Muscle of leg (tissue), 16 donors: ENCODE measurements around the gene DRD1. TPM values are rescaled to one million over a fixed set of nuclear protein-coding genes. Genes with fewer than 3 reads are reported as not detected.

ENCODE experiments used
- DNase-seq: peaks from one replicate; pipeline ENCODE4 v3.0.0; 2013
- H3K27ac ChIP-seq: one replicate; pipeline ENCODE4 v1.5.1; 2013; ENCODE audit warnings: mild to moderate bottlenecking, low read length, control low read depth
- H3K27me3 ChIP-seq: one replicate; pipeline ENCODE4 v1.6.1; 2013; ENCODE audit warnings: low read length; ENCODE audit not compliant: control insufficient read depth, insufficient read depth
- H3K36me3 ChIP-seq: one replicate; pipeline ENCODE4 v1.6.1; 2013; ENCODE audit warnings: low read length; ENCODE audit not compliant: control insufficient read depth, insufficient read depth
- H3K4me1 ChIP-seq: one replicate; pipeline ENCODE4 v1.6.1; 2013; ENCODE audit warnings: low read length; ENCODE audit not compliant: control insufficient read depth, insufficient read depth
- H3K4me3 ChIP-seq: one replicate; pipeline ENCODE4 v1.5.1; 2013; ENCODE audit warnings: low read length, control low read depth
- H3K9me3 ChIP-seq: replicated peaks from 2 replicates; pipeline ENCODE4 v1.6.1; 2013; ENCODE audit warnings: low read depth, low read length; ENCODE audit not compliant: control insufficient read depth
- WGBS: methylation state at CpG from one replicate; pipeline ENCODE4 v1.1.5; 2013; ENCODE audit warnings: missing lambda C conversion rate; ENCODE audit not compliant: insufficient coverage; 5-methylcytosine and 5-hydroxymethylcytosine counted together
- long read RNA-seq, 11 donors: transcript quantifications; one replicate each; lab custom pipeline, GENCODE V29; 2026
- polyA plus RNA-seq, 8 donors: library from polyadenylated mRNA; unstranded; fragments of 120-200 nt; gene quantifications; one replicate each; pipeline versions ENCODE4 v1.2.1 to v1.2.3, GENCODE V29; 2013; ENCODE audit warnings: inconsistent platforms in 1 of 8, low replicate concordance in 1 of 8; ENCODE audit not compliant: insufficient read length in 8 of 8, insufficient read depth in 1 of 8
- total RNA-seq: library from RNA; stranded (reverse); fragments of 120-200 nt; gene quantifications from one replicate; pipeline ENCODE4 v1.2.4, GENCODE V29; 2013

DRD1 gene
- under 0.01 TPM for total RNA-seq
- polyA plus RNA-seq = under 1 TPM in 4 of 8 donors, not detected in 4; 0.05 to 0.16 (median 0.07) TPM
- long read RNA-seq, donor 1 = 0 reads
- long read RNA-seq, donor 2 = 0 reads
- long read RNA-seq, donor 3 = 0 reads
- long read RNA-seq, donor 4 = 0 reads
- long read RNA-seq, donor 5 = 0 reads
- long read RNA-seq, donor 6 = 0 reads
- long read RNA-seq, donor 7 = 0 reads
- long read RNA-seq, donor 8 = 0 reads
- long read RNA-seq, donor 9 = 0 reads
- long read RNA-seq, donor 10 = 0 reads
- long read RNA-seq, donor 11 = 0 reads

GRCh38 chr5:175444060-175444904 lies at the start of gene DRD1:
Gene DRD1 (minus strand): TSS chr5:175444182. CDS start chr5:175443099, 1,083 bp downstream.
- no peak within 1 kb of the TSS for H3K27ac ChIP-seq
- WGBS = under 1% methylated on average over 85 of the region's 91 CpGs
- no peaks in the 10 kb centered on the region for H3K4me1 ChIP-seq
- no peak within 1 kb of the TSS for H3K4me3 ChIP-seq
- no peaks in the 10 kb centered on the region for H3K9me3 ChIP-seq
- H3K36me3 ChIP-seq = no peaks in the 10 kb centered on the region
- H3K27me3 ChIP-seq = peaks cover 51% of the 10 kb centered on the region
- DNase-seq = no peak

DNA sequence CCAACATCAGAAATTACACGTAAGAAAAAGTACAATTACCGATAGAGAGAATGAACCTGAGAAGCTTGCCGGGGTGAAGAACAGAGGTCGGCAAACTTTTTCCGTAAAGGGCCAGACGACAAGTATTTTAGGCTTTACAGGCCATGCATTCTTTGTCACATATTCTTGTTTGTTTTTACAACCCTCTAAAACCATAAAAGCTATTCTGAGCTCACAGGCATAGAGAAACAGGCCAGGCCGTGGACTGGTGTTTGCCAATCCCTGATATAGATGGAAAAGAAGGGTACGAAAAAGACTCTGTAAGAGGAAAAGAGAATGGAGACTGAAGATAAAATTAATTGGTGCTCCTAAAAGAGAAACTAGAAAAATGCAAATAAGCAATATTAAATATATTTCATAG lies 49.7 kb upstream of the DRD1 start:
- H3K27me3 ChIP-seq = no peaks in the 10 kb centered on the region

GRCh38 chr5:175493260-175493659 lies 49.3 kb upstream of the DRD1 start:
- Histone ChIP-seq H3K9me3 (no peaks in the 10 kb centered on the region), H3K4me1 (no peaks in the 10 kb centered on the region), H3K27ac (no peak overlapping the region), H3K36me3 (peaks cover 35% of the 10 kb centered on the region), H3K27me3 (no peaks in the 10 kb centered on the region), H3K4me3 (no peak overlapping the region)
- DNase-seq = no peak
- 85% methylated on average over 4 of the region's 7 CpGs for WGBS

More for the DNA sequence above, 49.7 kb upstream of the DRD1 start:
- peaks cover 35% of the 10 kb centered on the region for H3K36me3 ChIP-seq
- H3K4me3 ChIP-seq = no peak overlapping the region
- H3K4me1 ChIP-seq = no peaks in the 10 kb centered on the region
- DNase-seq = no peak
- H3K27ac ChIP-seq = no peak overlapping the region
- H3K9me3 ChIP-seq = no peaks in the 10 kb centered on the region
- 94% methylated on average over 5 of the region's 8 CpGs for WGBS

DNA sequence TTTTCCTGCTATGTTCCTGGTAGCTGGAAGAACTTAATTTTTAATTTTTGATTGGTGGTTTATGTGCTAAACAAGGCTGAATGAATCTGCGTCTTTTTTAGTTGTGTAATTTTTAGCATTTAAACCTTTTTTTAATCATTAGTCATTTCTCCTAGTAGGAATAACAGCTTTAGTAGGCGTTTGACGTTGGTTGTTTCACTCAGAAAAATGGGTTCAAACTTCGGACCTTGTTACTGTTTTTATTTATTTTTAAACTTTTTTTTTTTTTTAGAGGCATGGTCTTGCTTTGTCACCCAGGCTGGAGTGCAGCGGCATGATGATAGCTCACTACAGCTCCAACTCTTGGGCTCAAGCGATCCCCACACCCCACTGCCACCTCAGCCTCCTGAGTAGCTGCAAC lies 47.2 kb upstream of the DRD1 start:
- peaks cover 40% of the 10 kb centered on the region for H3K36me3 ChIP-seq
- no peaks in the 10 kb centered on the region for H3K27me3 ChIP-seq
- no peaks in the 10 kb centered on the region for H3K9me3 ChIP-seq
- H3K4me1 ChIP-seq = no peaks in the 10 kb centered on the region
- DNase-seq = no peak
- WGBS = 100% methylated on average over 1 of the region's 6 CpGs
- no peak overlapping the region for H3K27ac ChIP-seq
- no peak overlapping the region for H3K4me3 ChIP-seq

DNA sequence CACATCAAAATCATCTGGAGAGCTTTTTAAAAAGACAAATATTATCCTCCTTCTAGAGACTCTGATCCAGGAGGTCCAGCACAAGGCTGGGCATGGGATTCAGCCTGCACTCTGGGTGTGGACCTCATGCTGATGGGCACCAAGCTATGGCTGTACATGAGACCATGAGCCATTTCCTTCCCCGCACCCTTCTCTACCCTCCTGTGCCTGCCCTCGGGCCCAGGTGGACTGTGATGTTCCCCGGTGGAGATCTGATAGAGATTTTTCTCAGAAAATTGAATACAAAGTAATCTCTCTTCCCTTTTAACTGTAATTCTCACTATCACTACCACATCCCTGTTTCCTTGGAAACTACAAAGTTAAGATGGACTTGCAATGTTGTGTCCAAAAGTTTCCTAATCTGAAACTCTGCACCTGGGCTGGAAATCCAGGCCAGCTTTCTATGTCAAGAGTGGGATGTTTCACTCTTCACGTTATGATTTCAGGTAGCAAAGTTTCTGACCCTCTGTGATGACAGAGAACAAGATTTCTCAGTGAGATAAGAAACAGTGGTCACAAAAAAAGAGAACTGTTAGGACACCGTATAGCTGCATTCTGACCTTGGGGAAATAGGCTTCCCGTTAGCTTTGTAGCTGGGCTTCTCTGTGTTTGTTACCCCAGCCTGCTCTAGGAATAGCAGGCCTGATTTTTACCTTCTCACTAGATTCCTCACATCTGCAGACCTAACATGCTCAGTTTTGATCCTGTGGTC lies 45.9 kb upstream of the DRD1 start:
- Histone ChIP-seq H3K9me3 (no peaks in the 10 kb centered on the region), H3K36me3 (peaks cover 46% of the 10 kb centered on the region), H3K27me3 (no peaks in the 10 kb centered on the region), H3K4me1 (no peaks in the 10 kb centered on the region), H3K4me3 (no peak overlapping the region), H3K27ac (no peak overlapping the region)
- WGBS = 75% methylated on average over 3 of the region's 6 CpGs
- no peak for DNase-seq

DNA sequence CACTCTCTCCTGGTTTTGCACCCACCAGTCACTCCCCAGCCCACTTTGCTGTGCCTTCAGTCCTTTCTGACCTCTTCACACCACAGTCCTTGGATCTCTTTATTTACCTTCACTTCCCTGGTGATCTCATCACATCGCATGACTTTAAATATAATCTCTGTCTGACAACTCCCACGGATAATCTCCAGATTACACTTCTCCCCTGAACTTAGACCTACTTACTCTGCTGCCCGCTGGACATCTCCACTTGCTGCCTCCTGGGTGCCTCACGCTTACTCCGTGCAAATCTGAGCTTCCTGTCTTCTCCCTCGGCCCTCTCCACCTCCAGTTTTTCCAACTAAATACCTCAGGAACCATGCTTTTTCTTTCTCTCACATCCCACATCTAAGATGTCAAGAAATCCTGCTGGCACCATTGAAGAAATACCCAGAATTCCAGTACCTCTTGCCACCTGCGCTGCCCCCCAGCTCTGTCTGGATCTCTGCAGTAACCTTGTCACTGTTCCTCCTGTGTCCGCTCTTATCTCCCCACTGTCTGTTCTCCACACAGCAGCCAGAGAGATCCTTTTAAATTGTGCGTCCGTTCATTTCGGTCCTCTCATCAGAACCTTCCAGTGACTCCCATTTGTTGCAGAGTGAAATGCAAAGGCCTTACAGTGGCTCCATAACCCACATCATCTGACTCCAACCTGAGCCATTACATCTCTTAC lies 43.7 kb upstream of the DRD1 start:
- H3K27me3 ChIP-seq = no peaks in the 10 kb centered on the region
- no peaks in the 10 kb centered on the region for H3K4me1 ChIP-seq
- H3K27ac ChIP-seq = no peak overlapping the region
- H3K4me3 ChIP-seq = no peak overlapping the region
- WGBS = 90% methylated on average over 11 of the region's 11 CpGs
- H3K36me3 ChIP-seq = peaks cover 37% of the 10 kb centered on the region
- DNase-seq = no peak
- peaks cover 3% of the 10 kb centered on the region for H3K9me3 ChIP-seq

GRCh38 chr5:175485631-175486030 lies 41.6 kb upstream of the DRD1 start:
- H3K4me1 ChIP-seq = no peaks in the 10 kb centered on the region
- H3K36me3 ChIP-seq = peaks cover 32% of the 10 kb centered on the region
- no peaks in the 10 kb centered on the region for H3K27me3 ChIP-seq
- no peak overlapping the region for H3K27ac ChIP-seq
- H3K4me3 ChIP-seq = no peak overlapping the region
- WGBS = 100% methylated on average over 1 of the region's 6 CpGs
- H3K9me3 ChIP-seq = peaks cover 3% of the 10 kb centered on the region
- no peak for DNase-seq

DNA sequence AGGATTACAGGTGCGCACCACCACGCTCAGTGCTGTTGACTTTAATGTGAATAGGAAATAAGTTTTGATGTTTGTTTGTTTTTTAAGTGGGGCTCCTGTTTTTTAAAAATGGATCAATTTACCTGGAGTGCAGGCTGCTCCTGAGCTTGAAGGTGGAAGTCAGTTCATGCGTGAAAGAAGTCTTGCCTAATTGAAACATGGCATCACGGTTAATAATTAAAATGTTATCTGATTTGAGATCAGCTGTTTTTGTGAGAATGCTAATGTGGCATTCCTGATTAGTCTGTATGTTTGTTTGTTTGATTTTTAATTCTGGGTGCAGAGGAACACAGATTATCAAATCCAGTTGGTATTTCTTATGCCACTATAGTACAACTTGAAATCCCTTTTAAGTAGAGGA lies 40.8 kb upstream of the DRD1 start:
- Histone ChIP-seq H3K9me3 (peaks cover 3% of the 10 kb centered on the region), H3K27ac (no peak overlapping the region), H3K4me3 (no peak overlapping the region), H3K27me3 (no peaks in the 10 kb centered on the region), H3K36me3 (peaks cover 32% of the 10 kb centered on the region), H3K4me1 (peaks cover 1% of the 10 kb centered on the region)
- no peak for DNase-seq
- 100% methylated on average over 4 of the region's 4 CpGs for WGBS

DNA sequence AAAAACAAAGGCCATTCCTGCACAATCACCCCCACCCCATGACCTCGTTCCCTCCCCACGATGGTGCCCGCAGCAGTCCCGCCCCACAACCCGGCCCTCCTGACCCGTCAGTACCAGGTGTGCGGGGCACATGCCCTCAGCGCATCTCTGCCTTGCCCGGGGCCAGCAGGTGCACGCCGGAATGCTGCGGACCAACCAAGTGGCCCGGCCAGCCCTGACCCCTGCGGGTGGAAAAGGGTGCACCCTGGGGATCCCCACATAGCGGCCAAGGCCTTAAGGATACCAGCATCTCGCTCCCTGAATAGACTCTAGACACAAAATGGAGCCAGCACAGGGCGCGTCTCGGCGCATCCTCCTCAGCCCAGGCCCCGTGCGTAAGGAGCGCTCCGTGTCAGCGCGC lies 40.3 kb upstream of the DRD1 start:
- 97% methylated on average over 26 of the region's 26 CpGs for WGBS
- no peak for DNase-seq
- H3K9me3 ChIP-seq = peaks cover 3% of the 10 kb centered on the region
- H3K27ac ChIP-seq = no peak overlapping the region
- peaks cover 27% of the 10 kb centered on the region for H3K36me3 ChIP-seq
- H3K27me3 ChIP-seq = no peaks in the 10 kb centered on the region
- H3K4me3 ChIP-seq = no peak overlapping the region
- peaks cover 6% of the 10 kb centered on the region for H3K4me1 ChIP-seq
